ENCODE measurements around the gene CDK1.

CDK1 gene

DNA sequence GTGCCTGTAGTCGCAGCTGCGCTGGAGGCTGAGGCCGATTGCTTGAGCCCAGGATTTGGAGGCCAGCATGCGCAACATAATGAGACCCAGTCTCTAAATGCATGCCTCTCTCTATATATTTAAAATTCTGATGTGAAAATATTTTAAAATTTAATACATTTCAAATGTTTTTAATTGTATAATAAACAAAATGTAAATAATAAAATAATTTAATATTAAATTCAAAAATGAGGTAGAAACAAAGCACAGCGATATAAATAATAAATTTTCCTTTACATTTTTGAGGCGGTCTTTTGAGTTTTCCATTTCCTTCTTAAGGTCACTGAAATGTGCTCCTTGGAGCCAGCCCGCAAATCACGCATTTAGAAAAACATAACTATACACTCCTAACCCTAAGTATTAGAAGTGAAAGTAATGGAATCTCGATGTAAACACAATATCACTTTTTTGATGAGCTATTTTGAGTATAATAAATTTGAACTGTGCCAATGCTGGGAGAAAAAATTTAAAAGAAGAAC is 523 bp upstream of the CDK1 start:
- no peak for DNase-seq (ENCODE audit: low read depth in 2 of 3, low spot score in 1 of 3)

DNA sequence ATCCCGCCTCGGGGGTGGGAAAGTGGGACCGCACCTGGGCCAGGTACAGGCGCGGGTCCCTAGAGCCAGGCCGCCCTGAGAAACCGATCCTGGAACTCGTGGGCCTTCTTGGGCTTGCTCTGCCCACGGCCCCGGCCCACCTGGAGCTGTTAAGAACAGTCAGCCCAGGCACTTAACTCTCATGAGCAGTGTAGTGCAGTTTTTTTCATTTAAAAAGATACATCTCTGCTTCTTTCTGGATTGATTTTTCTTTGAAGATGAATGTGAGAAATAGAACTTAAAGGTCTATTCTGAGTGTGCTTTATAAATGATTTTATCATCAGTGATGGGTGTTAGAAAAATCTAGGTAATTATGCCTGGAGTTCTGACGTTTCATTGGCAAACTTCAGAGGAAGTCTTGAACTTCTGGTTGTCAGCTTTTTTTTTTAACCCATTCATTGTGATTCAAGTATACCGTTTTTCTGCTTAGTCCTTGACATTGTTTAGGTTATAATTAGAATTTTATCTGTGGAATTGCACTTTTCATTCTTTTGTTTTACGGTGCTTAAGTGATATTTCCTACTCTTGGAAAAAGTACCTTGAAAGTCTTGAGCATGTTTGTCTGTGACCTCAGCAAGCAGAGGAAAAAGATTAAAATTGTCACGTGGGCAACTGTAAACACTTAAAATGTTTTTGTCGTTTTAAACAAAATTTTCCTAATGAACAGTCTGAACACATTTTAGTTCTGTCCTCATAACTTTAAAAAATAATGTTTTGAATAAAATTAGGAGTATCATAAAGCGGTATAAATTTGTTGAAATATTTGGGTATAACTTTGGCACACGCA is 906 bp downstream of the CDK1 start:
- no peak for DNase-seq (ENCODE audit: low read depth in 2 of 3, low spot score in 1 of 3)

DNA sequence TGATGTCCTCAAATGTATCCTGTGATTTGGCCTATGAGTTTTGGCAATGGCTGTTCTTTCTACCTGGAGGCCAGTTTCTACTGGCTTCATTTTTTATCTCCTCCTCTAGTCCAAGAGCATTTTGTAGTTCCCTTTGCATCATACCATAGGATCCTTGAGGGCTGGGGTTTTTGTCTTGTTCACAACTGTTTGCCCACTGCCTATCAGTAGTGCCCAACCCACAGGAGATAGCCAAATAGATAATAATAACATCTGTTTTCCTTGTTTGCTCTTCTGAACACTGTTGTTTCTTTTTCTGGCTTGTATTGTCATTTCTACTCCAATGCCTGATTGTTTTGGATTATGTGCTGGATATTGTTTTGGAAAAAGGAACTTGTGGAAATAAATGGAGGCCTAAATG is 3.4 kb downstream of the CDK1 start:
- DNase-seq (ENCODE audit: low read depth in 2 of 3, low spot score in 1 of 3) = no peak

GRCh38 chr10:60784641-60785040 is 6.4 kb downstream of the CDK1 start:
- DNase-seq (ENCODE audit: low read depth in 2 of 3, low spot score in 1 of 3) = no peak

DNA sequence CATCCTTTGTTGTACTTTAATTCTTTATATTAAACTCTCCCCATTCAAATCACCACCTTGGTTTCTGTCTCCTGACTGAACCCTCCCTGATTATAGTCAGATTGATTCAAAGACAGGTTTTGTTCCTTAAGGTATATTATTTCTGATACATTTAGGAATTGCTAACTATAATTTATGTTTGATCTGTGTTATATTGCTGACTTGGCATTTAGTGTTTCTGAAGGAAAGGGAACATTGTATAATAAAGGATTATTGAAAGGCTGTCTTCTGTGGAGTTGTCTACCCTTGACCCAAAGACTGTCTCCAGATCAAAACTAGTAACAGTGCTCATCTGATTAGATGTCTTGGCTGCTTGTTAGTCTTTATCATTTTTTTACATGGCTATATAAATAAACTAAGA is 10.3 kb downstream of the CDK1 start:
- DNase-seq (ENCODE audit: low read depth in 2 of 3, low spot score in 1 of 3) = no peak

- no peak for DNase-seq (ENCODE audit: low read depth in 2 of 3, low spot score in 1 of 3)
Observed at GRCh38 chr10:60789340-60789739, 11.1 kb downstream of the CDK1 start.

GRCh38 chr10:60794953-60795352 is 16.7 kb downstream of the CDK1 start:
- no peak for DNase-seq (ENCODE audit: low read depth in 2 of 3, low spot score in 1 of 3)

DNA sequence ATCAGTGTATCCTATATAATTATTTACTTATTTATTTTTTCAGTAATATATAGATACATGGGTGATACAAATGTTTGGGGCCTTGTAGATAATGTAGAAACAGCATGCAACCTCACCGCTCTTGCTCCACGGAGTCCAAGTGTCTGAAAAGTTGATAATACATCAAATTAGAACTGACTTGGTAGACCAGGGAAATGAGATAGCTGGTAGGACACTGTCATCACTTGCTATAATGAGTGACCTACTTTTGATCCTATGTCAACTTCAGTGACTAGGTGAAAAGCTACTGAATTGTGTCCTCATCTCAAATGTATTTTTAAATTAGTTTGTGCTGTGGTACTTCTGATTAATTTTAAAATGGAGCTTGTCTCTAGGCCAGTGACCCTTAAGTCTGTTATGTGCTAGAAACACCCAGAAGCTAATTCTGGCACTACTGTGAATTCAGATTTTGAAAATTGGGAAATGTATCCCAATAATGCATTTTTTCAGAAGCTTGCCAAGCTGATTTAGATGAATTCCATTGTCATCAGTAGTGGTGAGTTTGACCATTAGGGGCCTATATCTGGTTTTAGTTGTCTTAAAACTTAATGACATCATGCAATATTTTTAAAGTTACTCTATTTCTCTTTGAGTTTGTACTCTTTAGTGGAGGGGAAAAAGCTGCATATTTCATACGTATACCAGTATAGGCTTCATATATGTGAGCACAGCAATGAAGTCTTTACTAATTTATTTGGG is 17.4 kb downstream of the CDK1 start:
- no peak for DNase-seq (ENCODE audit: low read depth in 2 of 3, low spot score in 1 of 3)

DNA sequence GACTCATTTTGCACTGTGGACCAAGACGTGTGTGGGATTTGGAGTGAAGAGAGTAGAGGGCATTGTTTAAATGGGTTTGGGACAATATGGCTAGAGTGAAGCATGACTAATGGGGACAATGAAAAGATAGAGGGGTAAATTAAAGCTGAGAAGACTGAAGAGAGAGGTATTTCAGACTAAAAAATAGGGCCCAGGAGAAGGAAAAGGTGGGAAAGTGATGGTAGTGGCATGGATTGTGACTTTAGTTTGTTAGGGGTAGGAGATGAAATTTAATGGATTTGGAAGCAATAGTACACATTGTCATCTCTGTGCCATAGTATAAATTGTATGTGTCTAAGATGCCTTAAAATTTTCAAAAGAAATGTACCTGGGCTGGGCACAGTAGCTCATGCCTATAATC is 18.2 kb downstream of the CDK1 start:
- DNase-seq (ENCODE audit: low read depth in 2 of 3, low spot score in 1 of 3) = no peak

GRCh38 chr10:60797200-60797599 is 18.9 kb downstream of the CDK1 start:
- no peak for DNase-seq (ENCODE audit: low read depth in 2 of 3, low spot score in 1 of 3)

DNA sequence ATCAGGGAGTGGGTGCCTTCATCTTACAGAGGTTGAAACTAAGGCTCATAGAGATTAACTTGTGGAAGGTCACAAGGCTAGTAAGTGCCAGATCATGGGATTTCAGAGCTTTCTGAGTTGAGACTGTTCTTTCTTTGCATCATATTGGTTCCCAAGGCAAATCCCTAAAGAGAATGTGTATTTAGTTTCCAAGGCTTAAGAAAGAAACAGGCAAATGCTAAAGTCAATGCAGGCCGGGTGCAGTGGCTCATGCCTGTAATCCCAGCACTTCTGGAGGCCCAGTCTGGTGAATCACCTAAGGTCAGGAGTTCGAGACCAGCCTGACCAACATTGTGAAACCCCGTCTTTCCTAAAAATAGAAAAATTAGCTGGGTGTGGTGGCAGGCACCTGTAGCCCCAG is 19.8 kb downstream of the CDK1 start:
- no peak for DNase-seq (ENCODE audit: low read depth in 2 of 3, low spot score in 1 of 3)

- no peak for DNase-seq (ENCODE audit: low read depth in 2 of 3, low spot score in 1 of 3)
Observed at GRCh38 chr10:60798870-60799269, 20.6 kb downstream of the CDK1 start.

DNA sequence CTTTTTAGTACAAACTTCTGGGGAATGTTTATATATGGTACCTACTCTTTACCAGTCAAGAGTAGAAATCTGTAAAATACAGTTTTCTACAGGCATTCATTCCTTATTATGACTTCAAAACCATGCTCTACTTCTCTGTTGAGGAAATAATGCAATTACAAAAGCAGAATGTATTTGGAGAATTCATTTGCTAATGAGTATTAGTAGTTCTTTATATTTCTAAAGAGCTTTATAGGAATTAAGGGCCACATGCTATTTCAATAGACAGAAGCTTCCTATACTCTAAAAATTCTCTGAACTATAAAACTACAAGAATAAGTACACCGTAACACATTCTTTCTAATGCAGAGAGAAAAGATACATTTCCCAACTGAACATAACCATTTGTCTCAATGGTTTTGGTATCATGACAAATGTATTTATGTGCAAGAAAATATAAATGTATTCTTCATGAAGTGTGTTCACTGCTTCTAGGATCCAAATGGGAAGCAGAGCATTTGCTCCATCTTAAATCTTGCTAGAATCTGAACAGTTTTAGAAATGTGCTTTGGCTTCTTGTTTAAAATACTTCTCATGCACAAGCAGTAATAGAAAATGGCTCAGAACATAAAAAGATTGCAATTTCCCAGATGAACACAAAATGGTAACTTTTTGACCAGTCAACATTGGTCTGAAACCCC is 21.8 kb downstream of the CDK1 start:
- no peak for DNase-seq (ENCODE audit: low read depth in 2 of 3, low spot score in 1 of 3)

- no peak for DNase-seq (ENCODE audit: low read depth in 2 of 3, low spot score in 1 of 3)
Observed at GRCh38 chr10:60800918-60801317, 22.6 kb downstream of the CDK1 start.

GRCh38 chr10:60801522-60801921 is 23.2 kb downstream of the CDK1 start:
- DNase-seq (ENCODE audit: low read depth in 2 of 3, low spot score in 1 of 3) = no peak

GRCh38 chr10:60803433-60803832 is 25.2 kb downstream of the CDK1 start:
- DNase-seq (ENCODE audit: low read depth in 2 of 3, low spot score in 1 of 3) = no peak

DNA sequence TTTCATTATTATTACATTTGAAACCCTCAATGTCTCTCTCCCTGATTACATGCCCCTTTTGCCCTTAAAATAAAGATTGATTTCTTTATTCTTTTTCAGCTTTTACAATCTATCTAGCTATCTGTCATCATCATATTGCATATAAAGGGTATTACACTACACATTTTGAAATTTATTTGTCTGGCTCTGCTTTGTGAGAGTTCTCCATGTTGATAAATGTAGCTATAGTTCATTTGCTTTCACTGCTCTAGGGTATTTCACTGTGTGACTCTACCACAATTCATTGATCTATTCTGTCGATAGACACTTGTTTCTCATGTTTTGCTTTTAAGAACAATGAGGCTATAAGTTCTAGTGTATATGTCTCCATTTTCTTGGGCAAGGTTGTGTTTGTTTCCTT is 25.6 kb downstream of the CDK1 start:
- DNase-seq (ENCODE audit: low read depth in 2 of 3, low spot score in 1 of 3) = no peak

GRCh38 chr10:60806921-60807320 is 28.6 kb downstream of the CDK1 start:
- DNase-seq (ENCODE audit: low read depth in 2 of 3, low spot score in 1 of 3) = no peak

- no peak for DNase-seq (ENCODE audit: low read depth in 2 of 3, low spot score in 1 of 3)
Observed at GRCh38 chr10:60807499-60807898, 29.2 kb downstream of the CDK1 start.

GRCh38 chr10:60808036-60808435 is 29.8 kb downstream of the CDK1 start:
- no peak for DNase-seq (ENCODE audit: low read depth in 2 of 3, low spot score in 1 of 3)

DNA sequence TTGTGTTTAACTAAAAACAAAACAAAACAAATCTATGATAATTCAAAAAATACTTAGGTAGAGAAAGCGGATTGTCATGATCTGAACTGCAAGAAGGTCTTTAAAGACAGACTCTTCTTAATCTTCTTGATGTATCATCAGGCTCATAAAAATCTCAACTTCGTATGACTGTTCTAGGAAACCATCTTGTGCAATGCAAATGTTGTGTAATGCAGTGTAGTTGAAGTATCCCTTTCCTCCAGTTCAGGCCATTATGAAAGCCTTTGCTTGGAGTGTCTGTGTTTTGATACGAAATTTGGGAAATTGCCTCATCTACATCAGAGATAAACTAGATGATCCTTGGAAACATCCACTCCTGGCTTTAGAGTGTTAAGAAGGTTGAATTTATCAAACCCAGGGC is 30.9 kb downstream of the CDK1 start:
- DNase-seq (ENCODE audit: low read depth in 2 of 3, low spot score in 1 of 3) = no peak
